ENCODE measurements around the gene MYH10.

DNA sequence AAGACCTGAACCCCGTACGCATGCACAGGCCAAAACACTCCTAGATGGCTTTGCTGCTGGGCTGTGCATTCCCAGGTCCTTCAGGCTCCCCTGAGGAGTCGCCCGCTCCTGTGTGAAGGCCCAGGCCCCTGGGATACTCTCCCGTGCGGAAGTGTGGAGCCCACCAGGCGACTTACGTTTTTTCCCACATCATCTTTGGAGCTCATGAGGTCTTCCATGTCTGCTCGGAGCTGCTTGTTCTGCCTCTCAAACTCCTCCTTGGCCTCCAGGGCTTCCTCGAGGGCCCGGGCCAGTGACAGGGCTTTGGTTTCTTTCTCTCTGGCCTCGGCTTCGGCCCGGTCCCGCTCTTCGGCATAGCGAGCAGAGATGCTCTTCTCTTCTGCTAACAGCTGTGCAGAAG lies 138.4 kb downstream of the MYH10 start:
- TF ChIP-seq, protein P1, sequence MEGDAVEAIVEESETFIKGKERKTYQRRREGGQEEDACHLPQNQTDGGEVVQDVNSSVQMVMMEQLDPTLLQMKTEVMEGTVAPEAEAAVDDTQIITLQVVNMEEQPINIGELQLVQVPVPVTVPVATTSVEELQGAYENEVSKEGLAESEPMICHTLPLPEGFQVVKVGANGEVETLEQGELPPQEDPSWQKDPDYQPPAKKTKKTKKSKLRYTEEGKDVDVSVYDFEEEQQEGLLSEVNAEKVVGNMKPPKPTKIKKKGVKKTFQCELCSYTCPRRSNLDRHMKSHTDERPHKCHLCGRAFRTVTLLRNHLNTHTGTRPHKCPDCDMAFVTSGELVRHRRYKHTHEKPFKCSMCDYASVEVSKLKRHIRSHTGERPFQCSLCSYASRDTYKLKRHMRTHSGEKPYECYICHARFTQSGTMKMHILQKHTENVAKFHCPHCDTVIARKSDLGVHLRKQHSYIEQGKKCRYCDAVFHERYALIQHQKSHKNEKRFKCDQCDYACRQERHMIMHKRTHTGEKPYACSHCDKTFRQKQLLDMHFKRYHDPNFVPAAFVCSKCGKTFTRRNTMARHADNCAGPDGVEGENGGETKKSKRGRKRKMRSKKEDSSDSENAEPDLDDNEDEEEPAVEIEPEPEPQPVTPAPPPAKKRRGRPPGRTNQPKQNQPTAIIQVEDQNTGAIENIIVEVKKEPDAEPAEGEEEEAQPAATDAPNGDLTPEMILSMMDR (IDR thresholded peaks at IDR 0.05; ENCODE audit: low read depth, low read length, missing input control): no peak
- TF ChIP-seq HNF4G (IDR thresholded peaks at IDR 0.05) (no peak), RXRA (IDR thresholded peaks at IDR 0.05) (no peak)

Data from liver (tissue), 3 donors.